Fibroblast of lung (primary cell): ENCODE data around the gene HAUS6. TPM values are rescaled to one million over a fixed set of nuclear protein-coding genes. Genes with fewer than 3 reads are reported as not detected.

Experiments used
- DNase-seq, 2 donors: peaks; one replicate each; pipeline versions ENCODE4 v3.0.0 to v3.0.0-alpha.2; 2010; ENCODE audit warnings: low read depth in 2 of 2
- H2AFZ ChIP-seq: 2 replicates; pipeline ENCODE4 v1.5.1; 2012; ENCODE audit warnings: low read length, control low read depth, inconsistent platforms
- H3K27ac ChIP-seq: 2 replicates; pipeline ENCODE4 v1.5.1; 2011; ENCODE audit warnings: low read length, control low read depth; ENCODE audit not compliant: insufficient read depth
- H3K27me3 ChIP-seq: 2 replicates; pipeline ENCODE4 v1.5.1; 2011; ENCODE audit warnings: mild to moderate bottlenecking, low read length; ENCODE audit not compliant: control insufficient read depth, insufficient read depth
- H3K36me3 ChIP-seq: 2 replicates; pipeline ENCODE4 v1.5.1; 2011; ENCODE audit warnings: low read length; ENCODE audit not compliant: control insufficient read depth, insufficient read depth
- H3K4me1 ChIP-seq: 2 replicates; pipeline ENCODE4 v1.5.1; 2011; ENCODE audit warnings: low read length; ENCODE audit not compliant: control insufficient read depth, insufficient read depth; ENCODE audit errors: extremely low read depth
- H3K4me2 ChIP-seq: 2 replicates; pipeline ENCODE4 v1.5.1; 2011; ENCODE audit warnings: low read length, control low read depth; ENCODE audit not compliant: insufficient read depth; ENCODE audit errors: extremely low read depth
- H3K4me3 ChIP-seq, 4 experiments: fragments of 200-600 bp in 1 of 4; sonication (generic) in 1 of 4; replicated peaks in 1 of 4; 2 replicates each; pipeline ENCODE4 v1.5.1; 2011 to 2016; ENCODE audit warnings: low read length in 4 of 4, low read depth in 3 of 4, mild to moderate bottlenecking in 3 of 4, control low read depth in 2 of 4, inconsistent platforms in 1 of 4, mixed read lengths in 1 of 4; ENCODE audit not compliant: insufficient read depth in 1 of 4; ENCODE audit errors: control extremely low read depth in 1 of 4
- H3K79me2 ChIP-seq: 2 replicates; pipeline ENCODE4 v1.5.1; 2012; ENCODE audit warnings: mild to moderate bottlenecking, low read length, inconsistent platforms; ENCODE audit not compliant: control insufficient read depth, insufficient read depth
- H3K9ac ChIP-seq: 2 replicates; pipeline ENCODE4 v1.5.1; 2011; ENCODE audit warnings: mild to moderate bottlenecking, low read length, control low read depth; ENCODE audit not compliant: insufficient read depth
- H3K9me3 ChIP-seq: 2 replicates; pipeline ENCODE4 v1.5.1; 2012; ENCODE audit warnings: low read depth, low read length; ENCODE audit not compliant: control insufficient read depth, insufficient read depth
- H4K20me1 ChIP-seq: 2 replicates; pipeline ENCODE4 v1.5.1; 2011; ENCODE audit warnings: low read length; ENCODE audit not compliant: control insufficient read depth, insufficient read depth; ENCODE audit errors: extremely low read depth
- EZH2 ChIP-seq: IDR thresholded peaks from 2 replicates; pipeline ENCODE4 v1.5.1; 2012; ENCODE audit warnings: low read length, control low read depth, mild to moderate bottlenecking; ENCODE audit errors: missing control alignments
- polyA plus RNA-seq, 2 donors: library from polyadenylated mRNA; depleted of rRNA in 1 of 2; stranded (reverse) in 1 of 2; unstranded in 1 of 2; fragments of >200 nt; gene quantifications; 2 replicates each; pipeline ENCODE4 v1.2.1, GENCODE V29; 2011 to 2012; ENCODE audit warnings: missing spikeins in 1 of 2
- total RNA-seq: library from RNA; depleted of rRNA; stranded (reverse); fragments of >200 nt; gene quantifications from 2 replicates; pipeline ENCODE4 v1.2.1, GENCODE V29; 2014
- TF ChIP-seq, protein P1 (sequence below), 2 donors: IDR thresholded peaks in 1 of 2; conservative IDR thresholded peaks in 1 of 2; 1 replicate in 1 of 2; 2 replicates in 1 of 2; pipeline ENCODE4 v1.5.1; 2011 to 2012; ENCODE audit warnings: low read length in 2 of 2, control low read depth in 1 of 2, inconsistent platforms in 1 of 2, low read depth in 1 of 2, mild to moderate bottlenecking in 1 of 2

HAUS6 gene
- total and polyA plus RNA-seq, 2 donors (not counting 1 experiment from before 2014, with no cell fraction given) = 9.6 to 15.4 TPM

- H3K27me3 ChIP-seq = no peaks in the 10 kb centered on the region
- H2AFZ ChIP-seq = no peak overlapping the region
- no peak overlapping the region for H3K4me3 ChIP-seq
- H3K4me1 ChIP-seq = no peaks in the 10 kb centered on the region
- no peak overlapping the region for H3K4me2 ChIP-seq
- TF ChIP-seq, protein P1, sequence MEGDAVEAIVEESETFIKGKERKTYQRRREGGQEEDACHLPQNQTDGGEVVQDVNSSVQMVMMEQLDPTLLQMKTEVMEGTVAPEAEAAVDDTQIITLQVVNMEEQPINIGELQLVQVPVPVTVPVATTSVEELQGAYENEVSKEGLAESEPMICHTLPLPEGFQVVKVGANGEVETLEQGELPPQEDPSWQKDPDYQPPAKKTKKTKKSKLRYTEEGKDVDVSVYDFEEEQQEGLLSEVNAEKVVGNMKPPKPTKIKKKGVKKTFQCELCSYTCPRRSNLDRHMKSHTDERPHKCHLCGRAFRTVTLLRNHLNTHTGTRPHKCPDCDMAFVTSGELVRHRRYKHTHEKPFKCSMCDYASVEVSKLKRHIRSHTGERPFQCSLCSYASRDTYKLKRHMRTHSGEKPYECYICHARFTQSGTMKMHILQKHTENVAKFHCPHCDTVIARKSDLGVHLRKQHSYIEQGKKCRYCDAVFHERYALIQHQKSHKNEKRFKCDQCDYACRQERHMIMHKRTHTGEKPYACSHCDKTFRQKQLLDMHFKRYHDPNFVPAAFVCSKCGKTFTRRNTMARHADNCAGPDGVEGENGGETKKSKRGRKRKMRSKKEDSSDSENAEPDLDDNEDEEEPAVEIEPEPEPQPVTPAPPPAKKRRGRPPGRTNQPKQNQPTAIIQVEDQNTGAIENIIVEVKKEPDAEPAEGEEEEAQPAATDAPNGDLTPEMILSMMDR (conservative IDR thresholded peaks at IDR 0.05 in 1 of 2, IDR thresholded peaks at IDR 0.05 in 1 of 2; ENCODE audit: low read depth in 1 of 2, low read length in 2 of 2) = peak; percentile 14 to 20
- no peak for TF ChIP-seq EZH2
- no peaks in the 10 kb centered on the region for H4K20me1 ChIP-seq
- H3K9me3 ChIP-seq = no peaks in the 10 kb centered on the region
- no peaks in the 10 kb centered on the region for H3K79me2 ChIP-seq
- no peak overlapping the region for H3K9ac ChIP-seq
- no peak overlapping the region for H3K27ac ChIP-seq
- peaks cover 5% of the 10 kb centered on the region for H3K36me3 ChIP-seq
- peak in 1 of 2 donors; percentile 11 for DNase-seq
Observed at GRCh38 chr9:19085295-19085694, 17.4 kb downstream of the HAUS6 start.

DNA sequence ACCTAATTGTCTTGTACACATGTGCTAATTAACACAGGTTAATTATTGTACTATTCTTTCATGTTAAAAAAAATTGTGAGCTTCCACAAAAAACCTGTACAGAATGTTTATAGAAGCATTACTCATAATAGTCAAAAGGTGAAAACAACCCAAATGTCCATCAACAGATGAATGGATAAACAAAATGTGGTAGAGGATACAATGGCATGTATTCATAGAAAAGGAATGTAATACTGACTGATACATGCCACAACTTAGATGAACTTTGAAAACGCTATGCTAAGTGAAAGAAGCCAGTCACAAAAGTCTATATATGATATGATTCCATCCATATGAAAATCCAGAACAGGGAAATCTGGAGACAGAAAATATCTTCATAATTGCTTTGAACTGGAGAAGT, 27.9 kb downstream of the HAUS6 start:
- no peaks in the 10 kb centered on the region for H3K79me2 ChIP-seq
- no peaks in the 10 kb centered on the region for H3K9me3 ChIP-seq
- no peak overlapping the region for H3K4me3 ChIP-seq
- no peak overlapping the region for H3K27ac ChIP-seq
- no peak overlapping the region for H2AFZ ChIP-seq
- no peak overlapping the region for H3K9ac ChIP-seq
- no peaks in the 10 kb centered on the region for H3K27me3 ChIP-seq
- H3K4me2 ChIP-seq = no peak overlapping the region
- no peaks in the 10 kb centered on the region for H3K36me3 ChIP-seq
- H3K4me1 ChIP-seq = no peaks in the 10 kb centered on the region
- DNase-seq = peak in 1 of 2 donors; percentile 13
- TF ChIP-seq, protein P1 (conservative IDR thresholded peaks at IDR 0.05 in 1 of 2, IDR thresholded peaks at IDR 0.05 in 1 of 2; ENCODE audit: low read depth in 1 of 2, low read length in 2 of 2) = no peak
- TF ChIP-seq EZH2 = no peak
- no peaks in the 10 kb centered on the region for H4K20me1 ChIP-seq

DNA sequence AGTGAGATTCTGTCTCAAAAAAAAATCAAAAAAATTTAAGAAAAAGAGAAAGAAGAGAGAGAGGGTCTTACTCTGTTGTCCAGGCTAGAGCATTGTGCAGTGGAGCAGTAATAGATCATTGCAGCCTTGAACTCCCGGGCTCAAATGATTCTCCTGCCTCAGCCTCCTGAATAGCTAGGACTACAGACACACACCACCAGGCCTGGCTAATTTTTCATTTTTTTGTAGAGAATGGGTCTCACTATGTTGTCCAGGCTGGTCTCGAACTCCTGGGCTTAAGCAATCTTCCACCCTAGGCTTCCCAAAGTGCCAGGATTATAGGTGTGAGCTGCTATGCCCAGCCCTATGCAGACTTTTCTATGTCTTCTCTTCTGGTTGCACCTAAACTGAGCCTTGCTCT, 28.5 kb downstream of the HAUS6 start:
- H3K36me3 ChIP-seq = no peaks in the 10 kb centered on the region
- DNase-seq = no peak

More for the DNA sequence above, 28.5 kb downstream of the HAUS6 start:
- Histone ChIP-seq H2AFZ (no peak overlapping the region), H3K9me3 (no peaks in the 10 kb centered on the region), H3K27me3 (no peaks in the 10 kb centered on the region), H3K4me2 (no peak overlapping the region), H3K79me2 (no peaks in the 10 kb centered on the region), H4K20me1 (no peaks in the 10 kb centered on the region), H3K4me1 (no peaks in the 10 kb centered on the region), H3K9ac (no peak overlapping the region), H3K4me3 (no peak overlapping the region), H3K27ac (no peak overlapping the region)
- TF ChIP-seq EZH2 = no peak
- TF ChIP-seq, protein P1 (conservative IDR thresholded peaks at IDR 0.05 in 1 of 2, IDR thresholded peaks at IDR 0.05 in 1 of 2; ENCODE audit: low read depth in 1 of 2, low read length in 2 of 2) = no peak
